ENCODE results near the gene C1GALT1C1L. TPM values are rescaled to one million over a fixed set of nuclear protein-coding genes. Genes with fewer than 3 reads are reported as not detected.

C1GALT1C1L gene
- not detected for polyA plus RNA-seq (2013, experiment 1 of 2)
- polyA plus RNA-seq (2013, experiment 2 of 2) = not detected

DNA sequence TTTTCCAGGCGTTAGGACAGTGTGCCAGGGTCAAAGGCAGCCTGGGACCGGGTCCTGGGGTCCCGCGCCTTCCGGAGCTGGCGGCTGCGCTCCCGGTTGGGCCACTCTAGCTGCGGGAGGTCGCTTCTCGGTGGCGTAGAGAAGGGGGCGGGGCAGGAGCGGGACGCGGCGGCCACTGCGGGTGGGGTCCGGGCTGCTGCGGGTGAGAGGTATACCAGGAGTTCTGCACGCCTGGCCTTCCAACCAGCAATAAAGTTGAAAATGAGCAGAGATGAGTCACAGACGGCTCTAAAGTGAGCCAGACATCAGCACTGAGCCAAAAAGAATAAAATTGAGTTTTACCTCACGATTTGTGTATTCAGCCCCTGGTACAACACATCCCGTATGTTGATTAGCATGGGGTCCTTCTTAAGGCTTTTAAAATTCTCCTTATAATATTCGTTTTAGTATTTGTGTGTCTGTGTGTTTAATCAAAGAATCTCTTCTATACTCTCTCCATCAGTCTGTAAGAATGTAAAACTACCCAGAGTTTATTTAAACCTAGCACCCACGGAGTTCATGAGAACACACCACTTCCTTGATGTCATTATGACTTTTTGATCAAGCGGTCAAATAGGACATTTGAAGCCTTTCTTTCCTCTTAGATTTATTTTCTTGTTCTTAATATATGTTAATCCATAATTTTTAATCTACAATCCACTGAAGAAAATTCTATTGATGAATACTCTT lies at the start of gene C1GALT1C1L:
Gene C1GALT1C1L (minus strand): TSS at position 108 of the 729 bp plus-strand sequence. CDS start 107 bp downstream, at position 1.
- no peaks in the 10 kb centered on the region for H3K36me3 ChIP-seq (ENCODE audit: control insufficient read depth, insufficient read depth, low read length)
- no peaks in the 10 kb centered on the region for H3K4me1 ChIP-seq (ENCODE audit: control insufficient read depth, insufficient read depth, low read length, poor library complexity, severe bottlenecking)
- H3K27ac ChIP-seq (ENCODE audit: low read depth, low read length, severe bottlenecking) = no peak within 1 kb of the TSS
- H3K9me3 ChIP-seq (ENCODE audit: control insufficient read depth, low read length) = no peaks in the 10 kb centered on the region
- no peak within 1 kb of the TSS for H3K4me3 ChIP-seq (ENCODE audit: extremely low read depth, insufficient read depth, low read length, poor library complexity, severe bottlenecking)
- WGBS, 2 experiments (ENCODE audit: insufficient coverage in 2 of 2) = 88 to 89% methylated on average over 16 to 22 of the region's 27 CpGs

- 100% methylated on average over 2 of the region's 3 CpGs; no CpG with 5 or more reads in 1 of the 2 experiments for WGBS, 2 experiments (ENCODE audit: insufficient coverage in 2 of 2)
- no peaks in the 10 kb centered on the region for H3K9me3 ChIP-seq (ENCODE audit: control insufficient read depth, low read length)
- no peaks in the 10 kb centered on the region for H3K36me3 ChIP-seq (ENCODE audit: control insufficient read depth, insufficient read depth, low read length)
- H3K4me1 ChIP-seq (ENCODE audit: control insufficient read depth, insufficient read depth, low read length, poor library complexity, severe bottlenecking) = peaks cover 7% of the 10 kb centered on the region
- no peak overlapping the region for H3K4me3 ChIP-seq (ENCODE audit: extremely low read depth, insufficient read depth, low read length, poor library complexity, severe bottlenecking)
- peak overlapping the region; percentile 67 for H3K27ac ChIP-seq (ENCODE audit: low read depth, low read length, severe bottlenecking)
These were observed 49.5 kb upstream of the C1GALT1C1L start for GRCh38 chr2:43725711-43726246.

- Histone ChIP-seq H3K36me3 (ENCODE audit: control insufficient read depth, insufficient read depth, low read length) (no peaks in the 10 kb centered on the region), H3K4me1 (ENCODE audit: control insufficient read depth, insufficient read depth, low read length, poor library complexity, severe bottlenecking) (peaks cover 7% of the 10 kb centered on the region), H3K27ac (ENCODE audit: low read depth, low read length, severe bottlenecking) (peak overlapping the region; percentile 67), H3K9me3 (ENCODE audit: control insufficient read depth, low read length) (no peaks in the 10 kb centered on the region), H3K4me3 (ENCODE audit: extremely low read depth, insufficient read depth, low read length, poor library complexity, severe bottlenecking) (no peak overlapping the region)
- 100% methylated on average over 1 of the region's 4 CpGs for WGBS, 2 experiments (ENCODE audit: insufficient coverage in 2 of 2)
These were observed 48.7 kb upstream of the C1GALT1C1L start for GRCh38 chr2:43724728-43725526.

GRCh38 chr2:43718530-43719124 lies 42.4 kb upstream of the C1GALT1C1L start:
- Histone ChIP-seq H3K27ac (ENCODE audit: low read depth, low read length, severe bottlenecking) (no peak overlapping the region), H3K4me1 (ENCODE audit: control insufficient read depth, insufficient read depth, low read length, poor library complexity, severe bottlenecking) (no peaks in the 10 kb centered on the region), H3K9me3 (ENCODE audit: control insufficient read depth, low read length) (no peaks in the 10 kb centered on the region), H3K36me3 (ENCODE audit: control insufficient read depth, insufficient read depth, low read length) (no peaks in the 10 kb centered on the region), H3K4me3 (ENCODE audit: extremely low read depth, insufficient read depth, low read length, poor library complexity, severe bottlenecking) (no peak overlapping the region)
- WGBS, 2 experiments (ENCODE audit: insufficient coverage in 2 of 2) = no CpG with 5 or more reads among the region's 5 CpGs

DNA sequence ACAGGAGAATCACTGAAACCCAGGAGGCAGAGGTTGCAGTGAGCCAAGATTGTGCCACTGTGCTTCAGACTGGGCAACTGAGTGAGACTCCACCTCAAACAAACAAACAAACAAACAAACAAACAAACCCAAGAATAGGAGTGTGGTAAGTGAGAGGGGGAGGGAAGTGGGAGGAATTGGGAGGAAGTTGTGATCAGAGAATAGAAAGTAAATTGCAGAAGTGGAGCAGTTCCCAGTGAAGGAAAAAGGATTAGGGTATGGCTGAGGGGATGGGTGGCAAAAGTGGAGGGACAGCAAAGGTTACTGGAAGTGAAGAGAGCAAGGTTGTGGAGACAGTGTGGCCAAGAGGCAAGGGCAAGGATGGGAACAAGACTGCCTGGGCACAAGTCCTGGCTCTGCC lies 41.1 kb upstream of the C1GALT1C1L start:
- Histone ChIP-seq H3K36me3 (ENCODE audit: control insufficient read depth, insufficient read depth, low read length) (no peaks in the 10 kb centered on the region), H3K4me1 (ENCODE audit: control insufficient read depth, insufficient read depth, low read length, poor library complexity, severe bottlenecking) (no peaks in the 10 kb centered on the region), H3K27ac (ENCODE audit: low read depth, low read length, severe bottlenecking) (no peak overlapping the region), H3K4me3 (ENCODE audit: extremely low read depth, insufficient read depth, low read length, poor library complexity, severe bottlenecking) (no peak overlapping the region), H3K9me3 (ENCODE audit: control insufficient read depth, low read length) (no peaks in the 10 kb centered on the region)

- Histone ChIP-seq H3K4me1 (ENCODE audit: control insufficient read depth, insufficient read depth, low read length, poor library complexity, severe bottlenecking) (no peaks in the 10 kb centered on the region), H3K4me3 (ENCODE audit: extremely low read depth, insufficient read depth, low read length, poor library complexity, severe bottlenecking) (no peak overlapping the region), H3K36me3 (ENCODE audit: control insufficient read depth, insufficient read depth, low read length) (no peaks in the 10 kb centered on the region), H3K9me3 (ENCODE audit: control insufficient read depth, low read length) (no peaks in the 10 kb centered on the region), H3K27ac (ENCODE audit: low read depth, low read length, severe bottlenecking) (no peak overlapping the region)
- WGBS, 2 experiments (ENCODE audit: insufficient coverage in 2 of 2) = 76 to 86% methylated on average over 4 of the region's 4 CpGs
These were observed 39.3 kb upstream of the C1GALT1C1L start for GRCh38 chr2:43715300-43716098.

- no peaks in the 10 kb centered on the region for H3K36me3 ChIP-seq (ENCODE audit: control insufficient read depth, insufficient read depth, low read length)
- H3K4me1 ChIP-seq (ENCODE audit: control insufficient read depth, insufficient read depth, low read length, poor library complexity, severe bottlenecking) = no peaks in the 10 kb centered on the region
- H3K9me3 ChIP-seq (ENCODE audit: control insufficient read depth, low read length) = no peaks in the 10 kb centered on the region
- H3K4me3 ChIP-seq (ENCODE audit: extremely low read depth, insufficient read depth, low read length, poor library complexity, severe bottlenecking) = no peak overlapping the region
- WGBS, 2 experiments (ENCODE audit: insufficient coverage in 2 of 2) = 100% methylated on average over 1 of the region's 2 CpGs; no CpG with 5 or more reads in 1 of the 2 experiments
- H3K27ac ChIP-seq (ENCODE audit: low read depth, low read length, severe bottlenecking) = no peak overlapping the region
These were observed 37.9 kb upstream of the C1GALT1C1L start for GRCh38 chr2:43714164-43714563.

DNA sequence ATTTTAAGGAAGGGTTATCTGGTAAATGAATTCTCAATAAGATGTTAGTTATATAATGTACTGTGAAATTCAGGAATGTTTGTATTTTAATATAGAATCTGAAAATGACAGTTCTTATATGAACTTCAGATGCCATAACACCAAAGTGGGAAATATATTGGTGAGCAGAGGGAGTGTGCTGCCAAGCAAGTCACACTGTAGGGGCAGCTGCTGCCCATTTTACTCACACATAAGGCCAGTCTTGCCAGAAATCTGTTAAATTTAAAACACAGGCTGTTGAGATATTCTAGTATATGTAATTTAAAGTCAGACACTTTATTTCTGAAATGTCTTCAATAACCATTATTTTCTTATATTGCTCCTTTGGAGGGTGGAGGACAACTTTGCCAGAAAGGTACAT lies 34.6 kb upstream of the C1GALT1C1L start:
- no peaks in the 10 kb centered on the region for H3K36me3 ChIP-seq (ENCODE audit: control insufficient read depth, insufficient read depth, low read length)
- H3K27ac ChIP-seq (ENCODE audit: low read depth, low read length, severe bottlenecking) = no peak overlapping the region
- H3K9me3 ChIP-seq (ENCODE audit: control insufficient read depth, low read length) = no peaks in the 10 kb centered on the region
- peaks cover 3% of the 10 kb centered on the region for H3K4me1 ChIP-seq (ENCODE audit: control insufficient read depth, insufficient read depth, low read length, poor library complexity, severe bottlenecking)
- no peak overlapping the region for H3K4me3 ChIP-seq (ENCODE audit: extremely low read depth, insufficient read depth, low read length, poor library complexity, severe bottlenecking)

GRCh38 chr2:43708891-43709290 lies 32.7 kb upstream of the C1GALT1C1L start:
- Histone ChIP-seq H3K4me1 (ENCODE audit: control insufficient read depth, insufficient read depth, low read length, poor library complexity, severe bottlenecking) (peaks cover 3% of the 10 kb centered on the region), H3K27ac (ENCODE audit: low read depth, low read length, severe bottlenecking) (no peak overlapping the region), H3K4me3 (ENCODE audit: extremely low read depth, insufficient read depth, low read length, poor library complexity, severe bottlenecking) (no peak overlapping the region), H3K36me3 (ENCODE audit: control insufficient read depth, insufficient read depth, low read length) (no peaks in the 10 kb centered on the region), H3K9me3 (ENCODE audit: control insufficient read depth, low read length) (no peaks in the 10 kb centered on the region)

- H3K27ac ChIP-seq (ENCODE audit: low read depth, low read length, severe bottlenecking) = no peak overlapping the region
- H3K36me3 ChIP-seq (ENCODE audit: control insufficient read depth, insufficient read depth, low read length) = no peaks in the 10 kb centered on the region
- H3K4me1 ChIP-seq (ENCODE audit: control insufficient read depth, insufficient read depth, low read length, poor library complexity, severe bottlenecking) = peaks cover 3% of the 10 kb centered on the region
- WGBS, 2 experiments (ENCODE audit: insufficient coverage in 2 of 2) = 88 to 93% methylated on average over 5 to 6 of the region's 6 CpGs
- H3K4me3 ChIP-seq (ENCODE audit: extremely low read depth, insufficient read depth, low read length, poor library complexity, severe bottlenecking) = no peak overlapping the region
- no peaks in the 10 kb centered on the region for H3K9me3 ChIP-seq (ENCODE audit: control insufficient read depth, low read length)
These were observed 31.9 kb upstream of the C1GALT1C1L start for GRCh38 chr2:43708178-43708577.
